ENCODE measurements around the gene PTPRM.

The PTPRM gene

DNA sequence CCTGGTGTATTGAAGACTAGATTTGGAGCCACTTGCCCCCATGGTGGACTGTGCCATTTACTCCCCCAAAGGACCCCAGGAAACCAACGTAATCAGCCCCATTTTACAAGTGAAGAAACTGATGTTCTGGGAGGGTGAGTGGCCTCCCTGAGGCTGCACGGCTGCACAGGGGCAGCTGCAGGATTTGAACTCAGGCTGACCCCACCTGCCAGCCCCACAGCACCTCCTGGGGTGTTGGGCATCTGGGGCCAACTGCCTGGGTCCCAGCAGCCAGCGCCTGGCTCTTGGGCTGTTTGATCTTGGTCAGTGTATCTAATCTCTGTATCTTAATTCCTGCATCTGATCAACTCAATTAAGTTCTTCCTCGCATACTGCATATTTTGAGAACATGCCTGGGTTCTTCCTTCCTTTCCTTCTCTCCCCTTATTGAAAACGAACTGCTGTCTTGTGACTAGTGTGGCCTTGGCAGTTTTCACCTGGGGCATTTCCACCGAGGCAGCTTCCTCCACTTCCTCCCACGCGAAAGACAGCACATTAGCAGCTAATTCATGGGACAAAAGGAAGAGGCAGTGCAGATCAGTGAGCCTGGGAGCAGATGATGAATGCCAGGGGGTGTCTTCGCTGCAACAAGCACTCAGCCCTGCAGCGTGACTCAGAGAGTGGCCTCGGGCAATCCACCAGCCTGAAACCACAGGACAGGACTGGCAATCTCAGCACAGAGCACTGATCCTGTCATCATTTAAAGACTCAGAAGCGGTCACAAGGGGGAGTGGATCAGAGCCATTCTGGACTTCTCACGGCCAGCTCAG lies 858.0 kb downstream of the PTPRM start:
- H3K9ac ChIP-seq (ENCODE audit: insufficient read length, low read depth) = no peak overlapping the region
- no peak for TF ChIP-seq ZNF274 (IDR thresholded peaks at IDR 0.05; ENCODE audit: low read depth, low read length)
- no peak for TF ChIP-seq YY1 (IDR thresholded peaks at IDR 0.05; ENCODE audit: insufficient read depth, insufficient read length)
- no peak for TF ChIP-seq SUZ12 (IDR thresholded peaks at IDR 0.05; ENCODE audit: extremely low read depth, insufficient read depth, insufficient read length)
- no peak for DNase-seq (ENCODE audit: low read depth, low spot score)
- H3K27me3 ChIP-seq (ENCODE audit: insufficient read depth, insufficient read length) = no peaks in the 10 kb centered on the region
- H3K9me3 ChIP-seq (ENCODE audit: insufficient read depth, low read length) = no peaks in the 10 kb centered on the region
- no peak overlapping the region for H3K4me3 ChIP-seq (ENCODE audit: insufficient read length, low read depth)
- peaks cover 8% of the 10 kb centered on the region for H3K4me1 ChIP-seq (ENCODE audit: insufficient read depth, insufficient read length)
- H3K36me3 ChIP-seq (ENCODE audit: insufficient read depth, insufficient read length, low read length) = no peaks in the 10 kb centered on the region

GRCh38 chr18:8426401-8426800 lies 859.3 kb downstream of the PTPRM start:
- Histone ChIP-seq H3K9ac (ENCODE audit: insufficient read length, low read depth) (no peak overlapping the region), H3K4me3 (ENCODE audit: insufficient read length, low read depth) (no peak overlapping the region), H3K27me3 (ENCODE audit: insufficient read depth, insufficient read length) (no peaks in the 10 kb centered on the region), H3K9me3 (ENCODE audit: insufficient read depth, low read length) (no peaks in the 10 kb centered on the region), H3K4me1 (ENCODE audit: insufficient read depth, insufficient read length) (peaks cover 8% of the 10 kb centered on the region), H3K36me3 (ENCODE audit: insufficient read depth, insufficient read length, low read length) (no peaks in the 10 kb centered on the region)
- DNase-seq (ENCODE audit: low read depth, low spot score) = no peak
- no peak for TF ChIP-seq ZNF274 (IDR thresholded peaks at IDR 0.05; ENCODE audit: low read depth, low read length)
- no peak for TF ChIP-seq SUZ12 (IDR thresholded peaks at IDR 0.05; ENCODE audit: extremely low read depth, insufficient read depth, insufficient read length)
- TF ChIP-seq YY1 (IDR thresholded peaks at IDR 0.05; ENCODE audit: insufficient read depth, insufficient read length) = no peak

- no peaks in the 10 kb centered on the region for H3K27me3 ChIP-seq (ENCODE audit: insufficient read depth, insufficient read length)
- TF ChIP-seq YY1 (IDR thresholded peaks at IDR 0.05; ENCODE audit: insufficient read depth, insufficient read length) = no peak
- TF ChIP-seq SUZ12 (IDR thresholded peaks at IDR 0.05; ENCODE audit: extremely low read depth, insufficient read depth, insufficient read length) = no peak
- TF ChIP-seq ZNF274 (IDR thresholded peaks at IDR 0.05; ENCODE audit: low read depth, low read length) = no peak
- peaks cover 8% of the 10 kb centered on the region for H3K4me1 ChIP-seq (ENCODE audit: insufficient read depth, insufficient read length)
- H3K9ac ChIP-seq (ENCODE audit: insufficient read length, low read depth) = no peak overlapping the region
- no peak overlapping the region for H3K4me3 ChIP-seq (ENCODE audit: insufficient read length, low read depth)
- H3K36me3 ChIP-seq (ENCODE audit: insufficient read depth, insufficient read length, low read length) = no peaks in the 10 kb centered on the region
- no peaks in the 10 kb centered on the region for H3K9me3 ChIP-seq (ENCODE audit: insufficient read depth, low read length)
- no peak for DNase-seq (ENCODE audit: low read depth, low spot score)
These were observed 860.2 kb downstream of the PTPRM start for GRCh38 chr18:8427339-8427738.

DNA sequence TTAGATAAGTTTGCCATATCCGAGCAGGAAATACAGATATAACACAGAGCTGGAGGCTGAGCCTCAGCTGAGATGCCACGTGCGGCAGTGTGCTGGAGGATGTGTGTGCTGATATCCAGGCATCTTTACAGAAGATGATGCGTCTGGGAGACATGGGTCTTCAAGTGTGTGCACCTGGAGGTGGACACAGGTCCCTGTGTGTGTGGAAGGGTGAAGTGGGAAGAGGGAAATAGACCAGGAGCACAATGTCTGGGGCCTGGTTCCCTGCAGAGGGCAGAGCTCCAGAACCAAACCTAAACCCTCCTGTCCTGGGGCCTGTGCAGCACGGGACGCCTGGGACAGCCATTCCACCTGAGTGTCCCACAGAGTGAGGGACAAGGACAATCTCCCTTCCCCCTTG lies 861.8 kb downstream of the PTPRM start:
- Histone ChIP-seq H3K4me1 (ENCODE audit: insufficient read depth, insufficient read length) (peaks cover 8% of the 10 kb centered on the region), H3K27me3 (ENCODE audit: insufficient read depth, insufficient read length) (no peaks in the 10 kb centered on the region)
- TF ChIP-seq SUZ12 (IDR thresholded peaks at IDR 0.05; ENCODE audit: extremely low read depth, insufficient read depth, insufficient read length) = no peak
- no peak for TF ChIP-seq YY1 (IDR thresholded peaks at IDR 0.05; ENCODE audit: insufficient read depth, insufficient read length)
- TF ChIP-seq ZNF274 (IDR thresholded peaks at IDR 0.05; ENCODE audit: low read depth, low read length) = no peak

GRCh38 chr18:8431036-8431435 lies 863.9 kb downstream of the PTPRM start:
- no peaks in the 10 kb centered on the region for H3K9me3 ChIP-seq (ENCODE audit: insufficient read depth, low read length)
- H3K9ac ChIP-seq (ENCODE audit: insufficient read length, low read depth) = no peak overlapping the region
- H3K36me3 ChIP-seq (ENCODE audit: insufficient read depth, insufficient read length, low read length) = no peaks in the 10 kb centered on the region
- no peak overlapping the region for H3K4me3 ChIP-seq (ENCODE audit: insufficient read length, low read depth)
- DNase-seq (ENCODE audit: low read depth, low spot score) = no peak
- H3K4me1 ChIP-seq (ENCODE audit: insufficient read depth, insufficient read length) = no peaks in the 10 kb centered on the region
- TF ChIP-seq ZNF274 (IDR thresholded peaks at IDR 0.05; ENCODE audit: low read depth, low read length) (no peak), SUZ12 (IDR thresholded peaks at IDR 0.05; ENCODE audit: extremely low read depth, insufficient read depth, insufficient read length) (no peak), YY1 (IDR thresholded peaks at IDR 0.05; ENCODE audit: insufficient read depth, insufficient read length) (no peak)
- no peaks in the 10 kb centered on the region for H3K27me3 ChIP-seq (ENCODE audit: insufficient read depth, insufficient read length)

More for the DNA sequence above, 861.8 kb downstream of the PTPRM start:
- no peaks in the 10 kb centered on the region for H3K9me3 ChIP-seq (ENCODE audit: insufficient read depth, low read length)
- H3K9ac ChIP-seq (ENCODE audit: insufficient read length, low read depth) = no peak overlapping the region
- H3K36me3 ChIP-seq (ENCODE audit: insufficient read depth, insufficient read length, low read length) = no peaks in the 10 kb centered on the region
- H3K4me3 ChIP-seq (ENCODE audit: insufficient read length, low read depth) = no peak overlapping the region
- DNase-seq (ENCODE audit: low read depth, low spot score) = no peak

GRCh38 chr18:8433323-8433722 lies 866.2 kb downstream of the PTPRM start:
- Histone ChIP-seq H3K9ac (ENCODE audit: insufficient read length, low read depth) (no peak overlapping the region), H3K4me1 (ENCODE audit: insufficient read depth, insufficient read length) (no peaks in the 10 kb centered on the region), H3K9me3 (ENCODE audit: insufficient read depth, low read length) (no peaks in the 10 kb centered on the region), H3K36me3 (ENCODE audit: insufficient read depth, insufficient read length, low read length) (no peaks in the 10 kb centered on the region), H3K4me3 (ENCODE audit: insufficient read length, low read depth) (no peak overlapping the region), H3K27me3 (ENCODE audit: insufficient read depth, insufficient read length) (no peaks in the 10 kb centered on the region)
- no peak for DNase-seq (ENCODE audit: low read depth, low spot score)
- no peak for TF ChIP-seq ZNF274 (IDR thresholded peaks at IDR 0.05; ENCODE audit: low read depth, low read length)
- TF ChIP-seq SUZ12 (IDR thresholded peaks at IDR 0.05; ENCODE audit: extremely low read depth, insufficient read depth, insufficient read length) = no peak
- TF ChIP-seq YY1 (IDR thresholded peaks at IDR 0.05; ENCODE audit: insufficient read depth, insufficient read length) = no peak

DNA sequence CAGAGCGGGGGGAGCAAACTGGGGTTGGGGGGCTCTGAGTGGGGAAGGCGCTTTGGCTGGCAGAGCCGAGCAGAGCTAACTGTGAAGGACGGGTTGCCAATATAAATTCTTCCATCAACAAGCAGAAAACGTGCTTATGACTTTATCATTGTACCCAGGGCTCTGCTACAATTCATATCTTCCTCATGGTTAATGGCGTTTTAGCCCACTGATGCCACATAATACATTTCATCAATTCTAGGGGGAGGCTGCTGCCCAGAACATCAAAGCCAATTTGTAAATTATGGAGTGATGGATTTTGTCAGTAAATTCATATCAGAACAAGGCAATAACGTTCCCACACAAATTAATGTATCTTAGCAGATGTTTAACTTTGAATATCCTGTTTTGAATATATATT lies 866.7 kb downstream of the PTPRM start:
- no peaks in the 10 kb centered on the region for H3K4me1 ChIP-seq (ENCODE audit: insufficient read depth, insufficient read length)
- DNase-seq (ENCODE audit: low read depth, low spot score) = no peak
- H3K9ac ChIP-seq (ENCODE audit: insufficient read length, low read depth) = no peak overlapping the region
- H3K36me3 ChIP-seq (ENCODE audit: insufficient read depth, insufficient read length, low read length) = no peaks in the 10 kb centered on the region
- no peaks in the 10 kb centered on the region for H3K27me3 ChIP-seq (ENCODE audit: insufficient read depth, insufficient read length)
- H3K9me3 ChIP-seq (ENCODE audit: insufficient read depth, low read length) = no peaks in the 10 kb centered on the region
- TF ChIP-seq ZNF274 (IDR thresholded peaks at IDR 0.05; ENCODE audit: low read depth, low read length) (no peak), SUZ12 (IDR thresholded peaks at IDR 0.05; ENCODE audit: extremely low read depth, insufficient read depth, insufficient read length) (no peak), YY1 (IDR thresholded peaks at IDR 0.05; ENCODE audit: insufficient read depth, insufficient read length) (no peak)
- H3K4me3 ChIP-seq (ENCODE audit: insufficient read length, low read depth) = no peak overlapping the region
